NCI-H2107 treated with DMSO at 0.1 percent for 48 hours (cell line): ENCODE data around the gene RIOX2.

Experiments used
- DNase-seq: peaks from one replicate; lab custom pipeline; 2025; ENCODE audit not compliant: unreplicated experiment; lab: John Stamatoyannopoulos, UW

Gene RIOX2

GRCh38 chr3:97990624-97991292, 18.5 kb upstream of the RIOX2 start:
- DNase-seq: no peak

- DNase-seq: no peak
These were observed 16.7 kb upstream of the RIOX2 start for GRCh38 chr3:97988784-97989568.

GRCh38 chr3:97987306-97987705, 15.1 kb upstream of the RIOX2 start:
- DNase-seq: no peak

- DNase-seq: no peak
These were observed 11.8 kb upstream of the RIOX2 start for GRCh38 chr3:97983933-97984491.

GRCh38 chr3:97981886-97982285, 9.7 kb upstream of the RIOX2 start:
- no peak for DNase-seq

- DNase-seq: no peak
These were observed 7.4 kb upstream of the RIOX2 start for GRCh38 chr3:97979610-97980009.

GRCh38 chr3:97975466-97975865, 3.2 kb upstream of the RIOX2 start:
- no peak for DNase-seq

- no peak for DNase-seq
These were observed 2.8 kb upstream of the RIOX2 start for GRCh38 chr3:97974996-97975395.

GRCh38 chr3:97972976-97973375, 745 bp upstream of the RIOX2 start:
- no peak for DNase-seq

GRCh38 chr3:97970956-97971620, 1.1 kb downstream of the RIOX2 start:
- peak; percentile 46 for DNase-seq

GRCh38 chr3:97970156-97970555, 2.1 kb downstream of the RIOX2 start:
- DNase-seq: no peak

GRCh38 chr3:97969541-97969940, 2.7 kb downstream of the RIOX2 start:
- DNase-seq: no peak

GRCh38 chr3:97968376-97968775, 3.9 kb downstream of the RIOX2 start:
- DNase-seq: no peak

GRCh38 chr3:97967966-97968365, 4.3 kb downstream of the RIOX2 start:
- no peak for DNase-seq

GRCh38 chr3:97960993-97961766, 11.1 kb downstream of the RIOX2 start:
- DNase-seq: no peak

- DNase-seq: no peak
These were observed 11.7 kb downstream of the RIOX2 start for GRCh38 chr3:97960551-97960950.

GRCh38 chr3:97959872-97960271, 12.4 kb downstream of the RIOX2 start:
- DNase-seq: no peak

- peak; percentile 29 for DNase-seq
These were observed 13.4 kb downstream of the RIOX2 start for GRCh38 chr3:97958796-97959195.

GRCh38 chr3:97958396-97958795, 13.8 kb downstream of the RIOX2 start:
- no peak for DNase-seq

GRCh38 chr3:97957617-97958311, 14.5 kb downstream of the RIOX2 start:
- no peak for DNase-seq
